Inflammatory macrophage treated with lipopolysaccharide for 4 hours (primary cell): ENCODE measurements around the gene UBE2E1.
A peak's percentile ranks its signal among the peaks of the same experiment; 100 is the strongest.
"Not testable (repeated sequence)": the region's sequence is repeated elsewhere in the genome, so short reads cannot be mapped to it uniquely, and the experiment has no call there.

Source experiments
- DNase-seq: peaks from one replicate; pipeline ENCODE4 v3.0.0-alpha.2; 2020

The UBE2E1 gene

GRCh38 chr3:23884481-23884880 lies 78.7 kb downstream of the UBE2E1 start:
- no peak for DNase-seq

- no peak for DNase-seq
Observed at GRCh38 chr3:23885210-23885609, 79.5 kb downstream of the UBE2E1 start.

GRCh38 chr3:23886311-23886710 lies 80.6 kb downstream of the UBE2E1 start:
- DNase-seq: no peak

GRCh38 chr3:23888617-23889228 lies 83.0 kb downstream of the UBE2E1 start:
- peak; percentile 42 for DNase-seq

GRCh38 chr3:23889386-23889785 lies 83.6 kb downstream of the UBE2E1 start:
- DNase-seq: peak; percentile 72

- DNase-seq: no peak
Observed at GRCh38 chr3:23889950-23890349, 84.2 kb downstream of the UBE2E1 start.

- DNase-seq: no peak
Observed at GRCh38 chr3:23894254-23895061, 88.7 kb downstream of the UBE2E1 start.

- DNase-seq: no peak
Observed at GRCh38 chr3:23895181-23895580, 89.4 kb downstream of the UBE2E1 start.

GRCh38 chr3:23900744-23901143 lies 95.0 kb downstream of the UBE2E1 start:
- no peak for DNase-seq

- no peak for DNase-seq
Observed at GRCh38 chr3:23904545-23904944, 98.8 kb downstream of the UBE2E1 start.

- DNase-seq: no peak
Observed at GRCh38 chr3:23909341-23909740, 103.6 kb downstream of the UBE2E1 start.

GRCh38 chr3:23911397-23911796 lies 105.6 kb downstream of the UBE2E1 start:
- no peak for DNase-seq

- DNase-seq: not testable (repeated sequence)
Observed at GRCh38 chr3:23912335-23912734, 106.6 kb downstream of the UBE2E1 start.

GRCh38 chr3:23913182-23913581 lies 107.4 kb downstream of the UBE2E1 start:
- DNase-seq: no peak

GRCh38 chr3:23913873-23914743 lies 108.4 kb downstream of the UBE2E1 start:
- peak; percentile 40 for DNase-seq

- DNase-seq: peak; percentile 28
Observed at GRCh38 chr3:23915537-23916108, 109.9 kb downstream of the UBE2E1 start.

GRCh38 chr3:23916152-23916885 lies 110.6 kb downstream of the UBE2E1 start:
- no peak for DNase-seq

GRCh38 chr3:23916886-23917678 lies 111.3 kb downstream of the UBE2E1 start, which contains the start of the genes NKIRAS1 and RPL15:
TSS of gene NKIRAS1 (minus strand) at chr3:23916990. CDS start at chr3:23910904, 6,086 bp downstream.
TSS of gene RPL15 (plus strand) at chr3:23917132. CDS start at chr3:23917860, 728 bp downstream.
- peak; percentile 98 for DNase-seq

- DNase-seq: peak; percentile 83
Observed at GRCh38 chr3:23917679-23918303, 112.0 kb downstream of the UBE2E1 start.

- not testable (repeated sequence) for DNase-seq
Observed at GRCh38 chr3:23918331-23918730, 112.6 kb downstream of the UBE2E1 start.

- no peak for DNase-seq
Observed at GRCh38 chr3:23919628-23920027, 113.9 kb downstream of the UBE2E1 start.
